ENCODE results near the gene ZFC3H1. TPM values are rescaled to one million over a fixed set of nuclear protein-coding genes. Genes with fewer than 3 reads are reported as not detected.

ZFC3H1 gene
- total and polyA plus RNA-seq, 9 of the 15 experiments (the other 6 are each of a cell fraction or from before 2014, with no cell fraction given) = 14.8 to 80.5 (median 22.1) TPM

DNA sequence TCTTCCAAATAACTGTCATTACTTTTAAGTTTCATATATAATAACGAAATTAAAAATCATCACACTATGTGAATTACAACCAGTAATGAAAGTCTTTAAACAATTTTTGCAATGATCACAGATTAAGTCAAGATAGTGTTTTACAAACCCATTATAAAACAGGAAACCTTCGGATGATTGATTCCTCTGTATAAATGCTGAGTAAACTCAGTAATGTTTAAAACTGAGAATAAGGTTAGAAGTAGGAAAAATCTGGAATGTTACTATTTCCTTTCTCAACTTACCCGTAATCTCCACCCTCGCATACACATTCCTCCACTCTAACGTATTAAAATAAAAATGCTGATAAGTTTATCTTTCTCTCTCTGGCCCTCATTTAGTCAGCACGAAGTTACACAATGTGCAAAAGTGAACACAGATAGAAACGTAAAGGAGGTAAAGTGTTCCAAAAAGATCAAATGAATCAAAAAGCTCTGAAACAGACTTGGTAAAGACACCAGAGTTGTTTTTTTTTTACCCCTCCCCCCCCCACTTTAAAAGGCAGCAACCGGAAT is 1.6 kb downstream of the ZFC3H1 start:
- peak overlapping the region in 1 of 2 experiments; percentile 96; a peak in 3 of 4 replicates for H3K9ac ChIP-seq (ENCODE audit: insufficient read depth in 1 of 2, low read depth in 2 of 2, low read length in 2 of 2)
- peak; percentile 32 for FAIRE-seq
- no peak overlapping the region for H2AFZ ChIP-seq (ENCODE audit: low read depth, low read length)
- no peaks in the 10 kb centered on the region for H3K9me1 ChIP-seq (ENCODE audit: control insufficient read depth, insufficient read depth, low read length)
- H3K4me3 ChIP-seq = peak overlapping the region; percentile 85
- CTCF ChIA-PET (ENCODE audit: low intra/inter-chr PET ratio) = no interaction called here
- intact Hi-C loops (cut with micrococcal nuclease) = no loop called here
- peak in 1 of 4 experiments; percentile 22 for DNase-seq (ENCODE audit: extremely low read depth in 1 of 4, low spot score in 3 of 4)
- in situ Hi-C loops (cut with MboI) = no loop called here
- peaks cover 39% of the 10 kb centered on the region for H3K36me3 ChIP-seq (ENCODE audit: control insufficient read depth, insufficient read depth, low read length)
- H3K4me2 ChIP-seq (ENCODE audit: insufficient read depth, low read length) = peak overlapping the region; percentile 94
- H3K27me3 ChIP-seq (ENCODE audit: control insufficient read depth in 2 of 2, insufficient read depth in 2 of 2, low read length in 2 of 2) = no peaks in the 10 kb centered on the region
- POLR2A ChIA-PET = interaction anchor here (0.9 to 3.2 kb wide), 4 partner anchors 11 to 24 kb away, joined by 3 to 18 read pairs (median 14); partner anchors contain the start of gene TMEM19
- BruUV-seq (replicated peaks) = no TSS peak
- peaks cover 84% of the 10 kb centered on the region for H3K79me2 ChIP-seq (ENCODE audit: control insufficient read depth, insufficient read depth, low read length)
- H4K20me1 ChIP-seq (replicated peaks; ENCODE audit: control insufficient read depth, insufficient read depth, low read length) = peaks cover 17% of the 10 kb centered on the region
- H3K9me3 ChIP-seq (replicated peaks; ENCODE audit: control insufficient read depth, insufficient read depth, low read depth, low read length) = no peaks in the 10 kb centered on the region
- 1% methylated on average over 8 of the region's 8 CpGs for WGBS (ENCODE audit: insufficient coverage, low coverage, missing lambda C conversion rate)
- ATAC-seq = no peak
- peak overlapping the region; percentile 97; the same call in 2 of the 3 replicates for H3K27ac ChIP-seq (ENCODE audit: extremely low read depth, low read depth, low read length)
- peaks cover 7 to 12% of the 10 kb centered on the region in 2 experiments; a peak in 3 of 5 replicates for H3K4me1 ChIP-seq (replicated peaks in 1 of 2; ENCODE audit: control insufficient read depth in 2 of 2, insufficient read depth in 2 of 2, low read length in 2 of 2)
- peak; percentile 65 for TF ChIP-seq TAL1 (IDR thresholded peaks at IDR 0.05)
- TF ChIP-seq, protein P1, sequence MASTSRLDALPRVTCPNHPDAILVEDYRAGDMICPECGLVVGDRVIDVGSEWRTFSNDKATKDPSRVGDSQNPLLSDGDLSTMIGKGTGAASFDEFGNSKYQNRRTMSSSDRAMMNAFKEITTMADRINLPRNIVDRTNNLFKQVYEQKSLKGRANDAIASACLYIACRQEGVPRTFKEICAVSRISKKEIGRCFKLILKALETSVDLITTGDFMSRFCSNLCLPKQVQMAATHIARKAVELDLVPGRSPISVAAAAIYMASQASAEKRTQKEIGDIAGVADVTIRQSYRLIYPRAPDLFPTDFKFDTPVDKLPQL (IDR thresholded peaks at IDR 0.05; ENCODE audit: extremely low read depth, insufficient read length) = no peak
- TF ChIP-seq RBM15 (IDR thresholded peaks at IDR 0.05; ENCODE audit: insufficient read depth, low read length) = no peak
- peak; percentile 33 to 58; a peak in 1 of 4 replicates for TF ChIP-seq KDM1A (IDR thresholded peaks at IDR 0.05)
- TF ChIP-seq CBFA2T2 (conservative IDR thresholded peaks at IDR 0.05) = peak; percentile 65
- peak; percentile 83 for TF ChIP-seq TEAD4 (IDR thresholded peaks at IDR 0.05; ENCODE audit: low read length)
- TF ChIP-seq TEAD4 (CRISPR knock-in tag; IDR thresholded peaks at IDR 0.05; ENCODE audit: borderline replicate concordance) = no peak
- peak; percentile 77 for TF ChIP-seq ZNF316 (IDR thresholded peaks at IDR 0.05)
- TF ChIP-seq ARID2 (IDR thresholded peaks at IDR 0.05) = 0 out of 2 replicates have a peak, but pooled peaks have one; percentile 35
- TF ChIP-seq, protein P2, sequence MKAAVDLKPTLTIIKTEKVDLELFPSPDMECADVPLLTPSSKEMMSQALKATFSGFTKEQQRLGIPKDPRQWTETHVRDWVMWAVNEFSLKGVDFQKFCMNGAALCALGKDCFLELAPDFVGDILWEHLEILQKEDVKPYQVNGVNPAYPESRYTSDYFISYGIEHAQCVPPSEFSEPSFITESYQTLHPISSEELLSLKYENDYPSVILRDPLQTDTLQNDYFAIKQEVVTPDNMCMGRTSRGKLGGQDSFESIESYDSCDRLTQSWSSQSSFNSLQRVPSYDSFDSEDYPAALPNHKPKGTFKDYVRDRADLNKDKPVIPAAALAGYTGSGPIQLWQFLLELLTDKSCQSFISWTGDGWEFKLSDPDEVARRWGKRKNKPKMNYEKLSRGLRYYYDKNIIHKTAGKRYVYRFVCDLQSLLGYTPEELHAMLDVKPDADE (conservative IDR thresholded peaks at IDR 0.05; ENCODE audit: control insufficient read depth, low read depth, low read length) = no peak
- no peak for TF ChIP-seq ZZZ3 (IDR thresholded peaks at IDR 0.05)
- TF ChIP-seq CXXC5 (CRISPR knock-in tag; IDR thresholded peaks at IDR 0.05) = 0 out of 2 replicates have a peak, but pooled peaks have one; percentile 7
- no peak for TF ChIP-seq ETV6 (IDR thresholded peaks at IDR 0.05; ENCODE audit: borderline replicate concordance in 1 of 2, low read depth in 2 of 2, low read length in 1 of 2)
- TF ChIP-seq ETV6 (CRISPR knock-in tag; IDR thresholded peaks at IDR 0.05; ENCODE audit: borderline replicate concordance) = no peak
- peak; percentile 54 for TF ChIP-seq TCF3 (CRISPR knock-in tag; IDR thresholded peaks at IDR 0.05)
- peak; percentile 33; the same call in 1 of the 2 replicates for TF ChIP-seq CEBPB (tag; IDR thresholded peaks at IDR 0.05)
- TF ChIP-seq JUND (IDR thresholded peaks at IDR 0.05; ENCODE audit: borderline replicate concordance, low read depth, low read length) = peak; percentile 11; the same call in 1 of the 2 replicates
- no peak for TF ChIP-seq JUND (tag; IDR thresholded peaks at IDR 0.05; ENCODE audit: borderline replicate concordance, low read depth, low read length)
- peak; percentile 73 for TF ChIP-seq ARID1B (IDR thresholded peaks at IDR 0.05)
- peak; percentile 24; the same call in 1 of the 2 replicates for TF ChIP-seq SOX6 (IDR thresholded peaks at IDR 0.05)
- 0 out of 2 replicates have a peak, but pooled peaks have one; percentile 12 for TF ChIP-seq CREB1 (IDR thresholded peaks at IDR 0.05)
- TF ChIP-seq CREB1 (CRISPR knock-in tag; IDR thresholded peaks at IDR 0.05) = no peak
- TF ChIP-seq PML (IDR thresholded peaks at IDR 0.05; ENCODE audit: low read length) = 0 out of 2 replicates have a peak, but pooled peaks have one; percentile 44
- peak; percentile 45 for TF ChIP-seq SMARCA4 (IDR thresholded peaks at IDR 0.05)
- peak; percentile 58; the same call in 1 of the 2 replicates for TF ChIP-seq DPF2 (IDR thresholded peaks at IDR 0.05)
- no peak for TF ChIP-seq ZEB2 (IDR thresholded peaks at IDR 0.05)

All from K562 (cell line).